GM12878 (cell line): ENCODE measurements around the gene ARAP2. TPM values are rescaled to one million over a fixed set of nuclear protein-coding genes. Genes with fewer than 3 reads are reported as not detected.

Experiments
- ATAC-seq: fragments of 200-7000 bp; cut with Tn5 transposase; 3 replicates; pipeline ENCODE4 v1.9.1; 2020; ENCODE audit warnings: mild to moderate bottlenecking, moderate library complexity
- BruUV-seq: library from RNA; stranded (reverse); fragments of 400-500 nt; replicated peaks from 2 replicates; lab custom pipeline; 2021; lab: Mats Ljungman, UMichigan
- CTCF ChIA-PET: fragments of 300-600 bp; sonication (Branson Sonifier 250); formaldehyde crosslinking; extraction: SDS; loops from one replicate; lab custom pipeline; 2021; ENCODE audit warnings: inconsistent platforms; lab: Yijun Ruan, JAX
- POLR2A ChIA-PET: fragments of 350-600 bp; formaldehyde crosslinking; extraction: SDS; loops from one replicate; lab custom pipeline; 2021; ENCODE audit warnings: inconsistent platforms; lab: Charles Lee
- RAD21 ChIA-PET: fragments of 300-600 bp; sonication (Branson Sonifier 250); formaldehyde crosslinking; loops from one replicate; lab custom pipeline; 2023; ENCODE audit warnings: antibody characterized with exemption; ENCODE audit not compliant: unreplicated experiment; lab: Charles Lee
- SMC1A ChIA-PET: fragments of 300-600 bp; sonication (Branson Sonifier 250); formaldehyde crosslinking; loops from one replicate; lab custom pipeline; 2023; ENCODE audit not compliant: unreplicated experiment, uncharacterized antibody; lab: Charles Lee
- DNase-seq: peaks from one replicate; pipeline ENCODE4 v3.0.0-alpha.2; 2011; ENCODE audit warnings: low read depth, low spot score
- FAIRE-seq: peaks from 3 replicates; lab custom pipeline; 2011; peaks lifted over from hg19 to GRCh38; lab: Jason Lieb, UNC
- H2AFZ ChIP-seq: 2 replicates; pipeline ENCODE4 v1.6.0; 2011; ENCODE audit warnings: low read depth, low read length, control low read depth; ENCODE audit not compliant: control insufficient read depth
- H3K27ac ChIP-seq: 2 replicates; pipeline ENCODE4 v1.5.1; 2011; ENCODE audit warnings: control low read depth; ENCODE audit not compliant: control insufficient read depth, insufficient read depth
- H3K27me3 ChIP-seq, 2 experiments: replicated peaks in 1 of 2; 2 replicates each; pipeline versions ENCODE4 v1.6.0 to v1.6.1; 2011; ENCODE audit warnings: low read length in 1 of 2; ENCODE audit not compliant: control insufficient read depth in 2 of 2, insufficient read depth in 2 of 2
- H3K36me3 ChIP-seq, 2 experiments: 2 replicates each; pipeline ENCODE4 v1.5.1; 2011; ENCODE audit warnings: low read length in 1 of 2; ENCODE audit not compliant: control insufficient read depth in 2 of 2, insufficient read depth in 2 of 2
- H3K4me1 ChIP-seq: 2 replicates; pipeline ENCODE4 v1.6.1; 2011; ENCODE audit warnings: mild to moderate bottlenecking, low read length, moderate library complexity, mixed read lengths; ENCODE audit not compliant: control insufficient read depth, insufficient read depth
- H3K4me2 ChIP-seq: 2 replicates; pipeline ENCODE4 v1.6.0; 2011; ENCODE audit warnings: control low read depth; ENCODE audit not compliant: control insufficient read depth, insufficient read depth
- H3K4me3 ChIP-seq: fragments of 200-600 bp; sonication (generic); 2 replicates; pipeline ENCODE4 v1.5.1; 2016
- H3K79me2 ChIP-seq: 2 replicates; pipeline ENCODE4 v1.6.0; 2011; ENCODE audit warnings: low read length; ENCODE audit not compliant: control insufficient read depth, insufficient read depth
- H3K9ac ChIP-seq: 2 replicates; pipeline ENCODE4 v1.8.0; 2011; ENCODE audit warnings: low read length, control low read depth, mixed read lengths; ENCODE audit not compliant: control insufficient read depth, insufficient read depth
- H3K9me3 ChIP-seq: replicated peaks from 3 replicates; pipeline ENCODE4 v1.5.1; 2011; ENCODE audit warnings: mild to moderate bottlenecking, low read length; ENCODE audit not compliant: control insufficient read depth, insufficient read depth
- H4K20me1 ChIP-seq: 2 replicates; pipeline ENCODE4 v1.6.0; 2011; ENCODE audit not compliant: control insufficient read depth, insufficient read depth
- EED ChIP-seq: sonication (generic); IDR thresholded peaks from 2 replicates; pipeline ENCODE4 v1.6.1; 2016; ENCODE audit warnings: antibody characterized with exemption, low read depth
- FOXK2 ChIP-seq: fragments of 450-650 bp; IDR thresholded peaks from 2 replicates; pipeline ENCODE4 v1.6.1; 2017; ENCODE audit warnings: mild to moderate bottlenecking, moderate library complexity
- GABPA ChIP-seq: IDR thresholded peaks from 2 replicates; pipeline ENCODE4 v1.6.1; 2014; ENCODE audit warnings: antibody characterized with exemption, low read depth, mild to moderate bottlenecking, inconsistent platforms
- IRF5 ChIP-seq: fragments of 450-650 bp; IDR thresholded peaks from 2 replicates; pipeline ENCODE4 v1.6.1; 2017; ENCODE audit warnings: borderline replicate concordance
- KAT2A ChIP-seq: conservative IDR thresholded peaks from 2 replicates; pipeline ENCODE4 v1.6.1; 2011; ENCODE audit warnings: low read depth, low read length; ENCODE audit not compliant: control insufficient read depth
- KDM1A ChIP-seq: fragments of 200-600 bp; sonication (generic); IDR thresholded peaks from 2 replicates; pipeline ENCODE4 v1.6.1; 2016; ENCODE audit warnings: borderline replicate concordance
- LARP7 ChIP-seq: fragments of 450-650 bp; IDR thresholded peaks from 2 replicates; pipeline ENCODE4 v1.6.1; 2017; ENCODE audit warnings: mild to moderate bottlenecking
- MAX ChIP-seq: IDR thresholded peaks from 2 replicates; pipeline ENCODE4 v1.6.1; 2012; ENCODE audit warnings: low read depth, low read length, improper control_type of control experiment
- RAD51 ChIP-seq: fragments of 450-650 bp; IDR thresholded peaks from 2 replicates; pipeline ENCODE4 v1.6.1; 2016; ENCODE audit warnings: moderate library complexity, mild to moderate bottlenecking, inconsistent platforms
- RBBP5 ChIP-seq: fragments of 200-600 bp; sonication (generic); conservative IDR thresholded peaks from 2 replicates; pipeline ENCODE4 v1.6.1; 2016
- RFX5 ChIP-seq: IDR thresholded peaks from 2 replicates; pipeline ENCODE4 v1.6.1; 2011; ENCODE audit warnings: low read depth, low read length, improper control_type of control experiment
- STAT1 ChIP-seq: fragments of 450-650 bp; conservative IDR thresholded peaks from 2 replicates; pipeline ENCODE4 v1.6.1; 2014; ENCODE audit warnings: antibody characterized with exemption, mild to moderate bottlenecking
- YBX1 ChIP-seq: fragments of 450-650 bp; IDR thresholded peaks from 2 replicates; pipeline ENCODE4 v1.6.1; 2016; ENCODE audit warnings: antibody characterized with exemption
- ZZZ3 ChIP-seq: IDR thresholded peaks from 2 replicates; pipeline ENCODE4 v1.6.1; 2011; ENCODE audit warnings: low read depth; ENCODE audit not compliant: control insufficient read depth, insufficient read length
- WGBS: methylation state at CpG from one replicate; pipeline ENCODE4 v1.1.6; 2016; ENCODE audit warnings: low lambda C conversion rate; ENCODE audit not compliant: insufficient replicate concordance, insufficient coverage; ENCODE audit errors: missing lambda C conversion rate; 5-methylcytosine and 5-hydroxymethylcytosine counted together
- in situ Hi-C: fragments of 300-500 bp; cut with MboI; formaldehyde crosslinking; loops from 9 replicates; pipeline ENCODE4 v1.14.3; 2018; ENCODE audit warnings: mixed read lengths
- intact Hi-C: fragments of 100-400 bp; cut with micrococcal nuclease; formaldehyde crosslinking; loops from one replicate; pipeline ENCODE4 v1.14.2; 2022; ENCODE audit not compliant: unreplicated experiment
- polyA plus RNA-seq, 11 experiments: library from polyadenylated mRNA; depleted of rRNA in 4 of 11; unstranded in 6 of 11; stranded (reverse) in 5 of 11; fragments of >200 nt; fragmentation: Nextera tagmentation in 4 of 11; fragmentation: Illumina TruSeq in 1 of 11; extraction: Ambion mirVana in 4 of 11; extraction: Trizol in 1 of 11; gene quantifications; 1 replicate in 1 of 11; 2 replicates in 10 of 11; pipeline versions ENCODE4 v1.2.1 to v1.2.3, GENCODE V29; 2011 to 2016; ENCODE audit warnings: inconsistent platforms in 2 of 11, missing spikeins in 2 of 11, low read depth in 1 of 11
- total RNA-seq, 4 experiments: library from RNA; depleted of rRNA in 3 of 4; stranded (reverse); fragments of >200 nt in 3 of 4; fragmentation: Illumina TruSeq in 1 of 4; extraction: Trizol in 1 of 4; gene quantifications; 2 replicates each; pipeline versions ENCODE4 v1.2.1 to v1.2.3, GENCODE V29; 2013 to 2021

Gene ARAP2
- total and polyA plus RNA-seq, 10 of the 15 experiments (the other 5 are each of a cell fraction or from before 2014, with no cell fraction given) = 5.4 to 36.1 (median 12.2) TPM

GRCh38 chr4:36235306-36235705 lies 9.0 kb downstream of the ARAP2 start (continued):
- TF ChIP-seq IRF5 (no peak), MAX (no peak), RBBP5 (no peak), YBX1 (no peak), FOXK2 (no peak), RFX5 (no peak)
- TF ChIP-seq, all 136 proteins: peak for 0

GRCh38 chr4:36233567-36234266 lies 10.6 kb downstream of the ARAP2 start:
- Histone ChIP-seq H3K9me3 (peaks cover 18% of the 10 kb centered on the region), H3K4me3 (no peak overlapping the region), H2AFZ (no peak overlapping the region), H3K4me1 (no peaks in the 10 kb centered on the region; the same call in 1 of the 2 replicates), H3K79me2 (peaks cover 39% of the 10 kb centered on the region), H4K20me1 (no peaks in the 10 kb centered on the region), H3K9ac (no peak overlapping the region), H3K27me3 (no peaks in the 10 kb centered on the region), H3K27ac (no peak overlapping the region), H3K36me3 (peaks cover 0 to 19% of the 10 kb centered on the region in 2 experiments; a peak in 1 of 4 replicates), H3K4me2 (no peak overlapping the region)
- WGBS = 87% methylated on average over 10 of the region's 10 CpGs
- ChIA-PET CTCF (interaction anchor here (1.0 kb wide), 1 partner anchor 20 kb away, joined by 3 read pairs; no protein-coding TSS in a partner anchor), SMC1A (interaction anchor here (1.0 to 2.0 kb wide), 8 partner anchors 9 to 45 kb away, joined by 3 to 10 read pairs (median 4); no protein-coding TSS in a partner anchor), POLR2A (interaction anchor here (1.3 kb wide), 2 partner anchors 10 to 11 kb away, joined by 3 to 6 read pairs; partner anchors contain the start of gene ARAP2), RAD21 (interaction anchor here (1.0 to 1.4 kb wide), 2 partner anchors 10 kb away, joined by 3 to 6 read pairs; partner anchors contain the start of gene ARAP2)
- BruUV-seq = no TSS peak
- ATAC-seq = no peak
- no peak for FAIRE-seq
- in situ Hi-C loops = no loop called here
- intact Hi-C loops = no loop called here
- TF ChIP-seq KDM1A (no peak), STAT1 (no peak), EED (no peak), LARP7 (no peak), KAT2A (no peak), GABPA (no peak), RAD51 (no peak), ZZZ3 (no peak)
- no peak for DNase-seq
